B cell (primary cell): ENCODE results near the gene KLHL11.

Source experiments
- EZH2 ChIP-seq: IDR thresholded peaks from 2 replicates; pipeline ENCODE4 v1.6.1; 2012; ENCODE audit warnings: borderline replicate concordance, low read depth, mild to moderate bottlenecking, moderate library complexity, low read length; ENCODE audit not compliant: insufficient read depth, poor library complexity, severe bottlenecking
- TF ChIP-seq, protein P1 (sequence below): fragments of 200-600 bp; IDR thresholded peaks from one replicate; pipeline ENCODE4 v1.8.0; 2022; ENCODE audit warnings: antibody characterized with exemption, mild to moderate bottlenecking

DNA sequence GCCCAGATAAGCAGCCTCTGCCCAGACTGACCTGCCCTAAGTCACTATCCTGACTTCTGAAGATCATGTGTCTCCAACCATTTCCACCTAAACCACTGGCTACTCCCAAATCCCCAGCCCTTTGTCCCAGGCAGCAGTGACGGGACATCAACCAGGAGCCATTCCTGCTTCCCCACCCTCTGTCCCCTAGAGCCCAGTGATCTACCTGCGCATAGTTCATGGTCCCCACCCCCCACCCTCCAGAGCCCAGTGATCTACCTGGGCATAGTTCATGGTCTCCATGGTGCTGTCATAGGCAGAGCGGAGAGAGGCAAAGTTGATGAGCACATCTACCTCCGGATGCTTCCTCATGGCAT lies 26.8 kb upstream of the KLHL11 start:
- no peak for TF ChIP-seq EZH2
- TF ChIP-seq, protein P1, sequence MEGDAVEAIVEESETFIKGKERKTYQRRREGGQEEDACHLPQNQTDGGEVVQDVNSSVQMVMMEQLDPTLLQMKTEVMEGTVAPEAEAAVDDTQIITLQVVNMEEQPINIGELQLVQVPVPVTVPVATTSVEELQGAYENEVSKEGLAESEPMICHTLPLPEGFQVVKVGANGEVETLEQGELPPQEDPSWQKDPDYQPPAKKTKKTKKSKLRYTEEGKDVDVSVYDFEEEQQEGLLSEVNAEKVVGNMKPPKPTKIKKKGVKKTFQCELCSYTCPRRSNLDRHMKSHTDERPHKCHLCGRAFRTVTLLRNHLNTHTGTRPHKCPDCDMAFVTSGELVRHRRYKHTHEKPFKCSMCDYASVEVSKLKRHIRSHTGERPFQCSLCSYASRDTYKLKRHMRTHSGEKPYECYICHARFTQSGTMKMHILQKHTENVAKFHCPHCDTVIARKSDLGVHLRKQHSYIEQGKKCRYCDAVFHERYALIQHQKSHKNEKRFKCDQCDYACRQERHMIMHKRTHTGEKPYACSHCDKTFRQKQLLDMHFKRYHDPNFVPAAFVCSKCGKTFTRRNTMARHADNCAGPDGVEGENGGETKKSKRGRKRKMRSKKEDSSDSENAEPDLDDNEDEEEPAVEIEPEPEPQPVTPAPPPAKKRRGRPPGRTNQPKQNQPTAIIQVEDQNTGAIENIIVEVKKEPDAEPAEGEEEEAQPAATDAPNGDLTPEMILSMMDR = no peak
